NAMALWA (cell line): ENCODE data around the gene IGSF9.

Experiments
- DNase-seq: peaks from one replicate; pipeline ENCODE4 v3.0.0-alpha.2; 2015; ENCODE audit warnings: low spot score

IGSF9 gene

DNA sequence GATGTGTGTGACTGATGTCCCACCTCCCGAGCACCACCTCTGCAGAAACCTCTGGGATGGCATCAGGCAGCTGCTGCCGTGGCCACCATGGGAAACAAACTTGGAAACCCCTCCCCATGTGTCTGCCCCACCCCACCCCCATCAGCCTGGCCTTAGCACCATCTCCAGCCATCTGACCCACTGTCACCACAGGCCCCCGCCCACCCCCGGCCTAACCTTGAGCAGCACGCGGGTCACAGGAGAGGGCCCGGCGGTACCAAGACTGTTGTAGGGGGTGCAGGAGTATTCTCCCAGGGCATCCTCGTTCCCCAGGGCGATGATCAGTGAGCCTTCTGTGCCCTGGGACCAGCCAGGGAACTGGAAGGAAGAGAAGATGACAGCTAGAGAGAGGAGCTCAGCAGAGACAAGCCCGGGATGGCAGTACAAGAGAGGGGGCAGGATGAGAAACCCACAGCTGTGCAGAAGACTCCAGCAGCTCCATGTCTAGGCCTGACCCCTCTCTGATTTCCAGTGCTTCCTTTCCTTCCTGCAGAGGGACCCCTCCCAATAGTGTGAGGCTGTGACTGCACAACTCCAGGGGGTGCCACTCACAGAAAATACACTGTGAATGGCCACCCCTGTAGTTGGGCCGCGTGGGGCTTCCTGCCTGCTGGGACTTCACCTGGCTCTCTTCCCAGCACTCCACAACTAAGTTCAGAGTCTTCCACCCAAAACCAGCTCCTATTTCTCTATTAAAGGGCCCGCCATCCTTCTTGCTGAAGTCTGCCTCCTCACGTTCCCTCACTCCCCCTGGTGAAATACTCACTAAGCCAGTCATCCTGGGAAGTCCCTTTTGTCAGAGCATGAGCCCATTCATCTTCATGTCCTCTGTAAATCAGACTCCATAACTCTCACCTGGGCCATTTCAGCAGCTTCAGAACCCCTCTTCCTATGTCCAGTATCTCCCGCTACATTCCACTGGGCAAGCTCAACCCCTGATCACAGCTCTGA is 12.8 kb downstream of the IGSF9 start:
- no peak for DNase-seq

DNA sequence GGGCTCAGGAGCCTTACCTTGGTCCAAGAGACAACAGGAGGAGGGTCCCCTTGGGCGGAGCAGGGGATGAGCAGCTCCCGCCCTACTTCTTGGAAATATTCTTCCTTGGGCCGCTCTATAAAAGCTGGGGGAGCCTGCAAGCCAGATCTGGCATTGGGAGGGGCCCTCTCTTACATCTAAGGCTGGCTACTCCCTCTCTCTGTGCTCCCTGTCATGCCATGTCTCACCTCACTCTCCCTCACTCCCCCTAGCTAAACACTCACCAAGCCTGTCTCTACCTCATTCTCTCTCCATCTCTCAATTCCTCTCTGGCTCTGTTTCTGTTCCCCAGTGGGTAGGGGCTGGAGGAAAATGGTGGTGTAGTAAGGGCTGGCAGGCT is 13.6 kb downstream of the IGSF9 start:
- DNase-seq: no peak

DNA sequence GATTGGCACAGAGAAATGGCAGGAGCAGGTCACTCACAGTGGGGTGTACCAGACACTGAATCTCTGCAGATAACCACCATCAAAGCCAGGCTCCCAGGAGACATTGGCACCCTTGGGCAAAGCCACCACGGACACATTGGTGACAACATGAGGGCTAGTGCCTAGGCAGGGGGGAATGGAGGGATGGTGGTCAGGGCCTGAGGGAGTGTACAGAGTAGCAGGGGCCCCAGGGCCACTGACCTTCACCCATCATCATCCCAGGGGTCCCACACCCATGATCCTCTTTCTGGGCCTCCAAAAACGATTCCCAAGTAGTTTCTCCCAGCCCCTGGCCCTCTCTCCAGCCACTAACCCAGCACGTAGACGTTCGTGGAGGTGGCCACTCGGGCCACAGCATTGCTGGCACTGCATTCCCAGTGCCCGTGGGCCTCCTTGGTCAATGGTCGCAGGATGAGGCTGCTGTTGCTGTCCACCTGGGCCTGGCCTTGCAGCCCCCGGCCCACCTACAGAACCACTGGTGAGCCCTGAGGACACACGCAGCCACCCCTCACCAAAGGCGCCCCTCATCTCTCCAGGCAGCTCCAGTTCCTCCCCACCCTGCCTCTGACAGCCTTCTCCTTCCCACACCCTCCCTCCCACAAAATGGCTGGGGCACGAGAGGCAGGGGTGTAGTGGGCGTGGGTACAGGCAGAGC is 14.2 kb downstream of the IGSF9 start:
- no peak for DNase-seq

DNA sequence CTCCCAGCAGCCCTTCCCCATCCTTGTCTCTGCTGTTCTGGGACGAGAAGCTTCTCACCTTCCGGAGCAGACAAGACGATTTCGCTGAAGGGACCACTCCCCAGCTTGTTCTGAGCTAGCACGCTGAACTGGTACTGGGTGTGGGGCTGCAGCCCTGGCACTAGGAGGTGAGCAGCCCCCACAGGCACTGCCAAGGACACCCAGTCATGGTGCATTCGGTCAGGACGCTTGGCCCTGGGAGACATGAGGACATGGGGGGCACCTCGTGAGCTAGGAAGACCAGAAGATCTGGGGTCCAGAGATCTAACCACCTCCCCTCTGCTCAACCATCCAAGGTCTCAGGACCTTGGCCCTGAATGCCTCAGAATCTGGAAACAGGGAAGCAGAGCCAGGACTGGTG is 14.8 kb downstream of the IGSF9 start:
- DNase-seq: no peak

DNA sequence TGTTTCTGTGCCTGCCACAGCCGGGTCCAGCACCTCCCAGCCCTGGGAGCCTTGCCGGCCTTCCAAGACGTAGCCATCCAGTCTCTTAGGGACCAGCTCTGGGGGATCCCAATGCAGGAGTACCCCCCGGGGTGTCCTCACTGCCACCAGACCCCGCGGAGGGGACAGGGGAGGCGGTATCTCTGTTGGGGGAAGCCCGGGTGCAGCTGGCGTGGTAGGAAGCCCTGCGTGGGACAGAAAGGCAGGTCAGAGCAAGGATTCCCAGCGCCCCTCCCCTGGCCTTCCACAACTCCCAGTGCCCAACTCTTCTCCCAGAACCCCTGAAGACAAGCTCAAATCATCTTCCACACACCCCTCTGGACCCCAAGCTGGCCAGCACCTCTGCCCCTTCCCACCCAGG is 15.2 kb downstream of the IGSF9 start:
- no peak for DNase-seq

DNA sequence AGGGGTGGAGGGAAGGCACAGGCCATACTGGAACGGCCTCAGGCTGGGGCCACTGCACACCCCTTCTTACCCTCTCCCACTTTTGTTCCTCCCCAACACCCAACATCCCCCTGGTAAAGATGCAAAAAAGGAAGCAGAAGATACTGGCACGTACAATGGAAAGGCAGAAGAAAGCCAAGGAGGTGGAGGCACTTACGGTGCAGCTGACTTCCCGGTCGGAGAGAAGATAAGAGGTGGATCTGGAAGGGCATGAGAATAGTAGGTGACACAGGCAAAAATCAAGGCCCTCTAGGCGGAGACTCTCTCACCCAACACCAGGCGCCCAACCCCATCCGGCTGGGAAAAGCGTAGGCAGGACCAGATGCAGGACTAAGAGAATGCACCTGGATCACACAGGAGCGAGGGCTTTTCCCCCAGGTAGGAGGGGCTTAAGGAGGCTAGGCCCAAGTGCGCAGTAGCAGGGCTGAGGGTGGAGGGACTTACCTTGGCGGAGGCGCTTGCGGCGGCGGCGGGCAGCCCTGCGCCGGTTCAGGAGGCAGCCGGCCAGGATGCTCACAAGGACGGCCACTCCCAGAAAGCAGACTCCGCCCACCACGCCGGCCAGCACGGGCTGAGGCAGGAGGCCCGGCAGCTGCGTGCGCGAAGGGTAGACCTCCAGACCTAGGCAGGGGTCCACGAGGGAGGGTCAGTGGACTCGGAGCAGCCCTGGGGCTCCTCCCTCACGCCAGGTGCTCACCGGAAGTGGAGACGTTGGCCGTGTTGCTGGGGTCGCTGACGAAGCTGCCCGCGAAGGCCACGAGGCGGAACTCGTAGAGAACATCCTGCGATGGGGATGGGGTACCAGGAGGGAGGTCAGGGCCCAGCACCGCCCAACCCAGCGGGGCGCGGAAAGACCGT is 16.0 kb downstream of the IGSF9 start:
- DNase-seq: no peak

DNA sequence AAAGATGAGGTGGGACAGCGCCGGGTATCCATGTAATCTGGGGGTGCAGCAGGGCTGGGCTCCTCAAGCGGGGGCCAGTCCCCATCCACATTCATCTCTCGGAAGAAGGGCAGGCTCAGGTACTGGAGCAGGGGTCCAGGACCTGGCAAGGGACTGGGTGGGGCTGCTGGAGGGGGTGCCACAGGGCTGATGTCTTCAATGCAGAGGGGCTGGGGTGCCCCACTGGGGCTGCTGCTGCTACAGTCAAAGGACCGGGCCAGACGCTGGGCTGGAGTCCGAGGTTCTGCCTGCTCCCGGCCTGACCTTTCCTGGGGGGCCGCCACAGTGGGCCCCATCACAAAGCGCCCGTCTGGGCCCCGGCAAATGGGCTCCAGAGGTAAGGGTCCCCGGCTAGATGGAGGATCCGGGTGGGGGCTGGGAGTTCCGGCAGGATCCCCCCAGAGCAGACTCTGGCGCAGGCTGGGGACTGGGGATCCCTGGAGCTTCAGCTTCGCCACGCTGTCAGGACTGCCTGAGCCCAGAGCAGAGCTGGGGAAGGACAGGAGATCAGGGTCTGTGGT is 16.8 kb downstream of the IGSF9 start:
- DNase-seq: no peak

DNA sequence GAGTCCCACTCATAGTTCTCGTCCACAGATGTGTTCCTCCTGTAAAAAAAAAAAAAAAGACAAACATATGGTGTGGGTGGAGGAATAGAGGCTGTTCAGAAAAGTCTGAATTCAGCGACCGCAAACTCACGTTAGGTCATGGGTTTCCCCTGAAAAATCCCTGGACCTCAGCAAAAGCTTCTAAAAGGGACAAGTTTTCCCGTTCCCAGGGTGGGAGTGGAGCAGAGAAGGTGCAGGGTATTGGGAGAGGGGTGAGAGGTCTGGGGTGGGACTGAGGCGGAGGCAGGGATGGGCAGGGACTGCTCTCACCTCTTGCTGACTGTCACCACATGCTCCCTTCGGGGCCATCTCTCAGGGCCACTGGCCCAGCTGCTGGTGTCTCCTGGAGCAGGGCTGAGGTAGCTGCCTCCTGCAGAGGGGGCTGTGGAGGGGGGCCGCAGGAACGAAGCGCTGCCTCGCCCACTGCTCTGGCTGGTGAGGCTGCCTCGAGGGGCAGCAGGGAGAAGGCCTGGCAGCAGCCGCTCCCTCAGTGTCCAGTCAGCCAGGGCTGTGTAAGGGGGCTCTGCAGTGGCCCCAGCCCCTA is 17.5 kb downstream of the IGSF9 start:
- DNase-seq: no peak

DNA sequence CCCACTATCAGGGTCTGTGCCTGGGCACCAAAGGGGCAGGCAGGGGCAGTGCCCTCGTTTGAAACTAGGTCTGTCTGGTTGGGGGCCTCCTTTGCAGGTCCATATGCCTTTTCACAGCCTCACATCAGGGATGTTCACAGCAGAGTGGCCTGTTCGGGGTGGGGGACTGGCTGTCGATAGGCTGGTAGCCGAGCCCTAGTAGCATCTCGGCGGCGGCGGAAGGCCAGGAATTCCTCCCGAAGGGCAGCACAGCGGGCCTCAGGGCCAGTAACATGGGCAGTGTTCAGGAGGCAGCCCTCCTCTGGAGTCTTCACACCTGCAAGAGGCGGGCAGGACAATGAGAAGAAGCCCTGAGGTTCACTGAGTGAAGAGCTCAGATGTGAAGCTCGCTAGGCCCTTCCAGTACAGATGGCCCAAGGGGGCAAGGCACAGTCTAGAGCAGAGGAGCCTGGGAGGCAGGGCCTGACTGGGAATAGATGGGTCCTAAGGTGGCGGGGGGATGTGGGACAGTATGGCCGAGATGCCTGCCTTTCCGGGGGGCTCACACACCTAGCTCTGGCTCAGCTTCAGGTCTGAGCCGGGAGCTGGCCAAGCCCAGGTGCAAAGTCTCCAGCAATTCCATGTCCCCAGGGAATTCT is 18.1 kb downstream of the IGSF9 start:
- DNase-seq: no peak

DNA sequence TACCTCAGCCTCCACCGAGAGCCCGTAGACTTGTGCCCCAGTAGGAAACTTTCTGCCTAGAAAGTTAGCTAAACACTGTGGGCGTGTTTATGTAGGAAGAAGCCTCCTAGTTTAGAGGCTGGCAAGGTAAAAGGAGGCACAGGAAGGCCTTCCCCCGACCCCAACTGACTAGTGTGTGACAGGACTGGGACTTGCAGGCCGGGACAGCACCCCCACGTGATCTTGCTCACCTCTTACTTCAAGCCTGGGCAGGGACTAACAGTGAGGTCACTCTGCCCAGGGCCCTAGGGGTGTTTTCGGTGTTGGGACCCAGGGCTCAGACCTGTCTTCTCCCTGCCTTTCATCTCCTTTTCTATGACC is 19.7 kb downstream of the IGSF9 start:
- no peak for DNase-seq

DNA sequence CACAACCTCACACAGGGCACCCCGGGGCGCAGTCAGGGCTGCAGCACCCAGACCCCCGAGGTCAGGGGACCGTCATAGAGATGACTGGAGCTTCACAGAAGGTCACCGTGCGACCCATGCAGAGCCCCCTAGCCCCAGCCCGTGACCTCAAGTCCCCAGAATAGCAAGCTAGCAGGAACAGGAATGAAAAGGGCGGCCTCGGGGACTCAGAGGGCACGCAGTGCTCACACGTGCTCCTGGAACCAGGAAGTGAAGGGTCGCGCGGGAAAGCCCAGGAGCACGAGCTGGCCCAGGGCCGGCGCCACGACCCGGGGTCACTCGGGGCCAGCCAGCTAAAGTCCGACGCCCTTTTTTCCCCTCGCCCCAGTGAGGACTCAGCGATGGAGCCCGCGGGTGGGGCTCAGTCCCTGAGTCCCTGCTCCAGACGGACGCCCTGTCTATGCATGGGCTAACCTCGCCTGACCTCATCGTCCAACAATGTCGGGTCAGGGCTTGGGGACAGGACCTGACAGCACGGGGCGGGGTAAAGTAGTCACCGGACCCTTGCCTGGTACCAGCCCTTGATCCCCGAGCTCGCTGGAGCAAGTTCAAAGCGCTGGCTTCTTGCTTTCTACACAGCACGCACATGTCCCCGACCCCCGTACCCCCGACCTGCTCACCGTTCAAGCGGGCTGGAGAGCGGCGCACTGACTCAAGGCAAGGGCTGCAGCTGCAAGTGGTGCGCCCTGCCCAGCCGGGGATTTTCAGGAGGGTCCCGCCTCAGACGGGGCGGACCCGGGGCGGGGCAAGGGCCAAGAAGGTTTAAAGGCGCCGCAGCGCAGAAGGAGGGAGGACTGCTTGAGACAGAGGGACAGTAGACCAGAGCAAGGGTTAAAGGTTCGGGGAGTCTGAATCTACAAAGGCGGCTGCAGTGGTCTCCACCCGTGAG is 20.4 kb downstream of the IGSF9 start, which contains the start of gene TAGLN2:
Gene TAGLN2 (minus strand): TSS at position 717 of the 928 bp plus-strand sequence. CDS start 4,998 bp downstream, outside the sequence.
- DNase-seq: peak; percentile 96

DNA sequence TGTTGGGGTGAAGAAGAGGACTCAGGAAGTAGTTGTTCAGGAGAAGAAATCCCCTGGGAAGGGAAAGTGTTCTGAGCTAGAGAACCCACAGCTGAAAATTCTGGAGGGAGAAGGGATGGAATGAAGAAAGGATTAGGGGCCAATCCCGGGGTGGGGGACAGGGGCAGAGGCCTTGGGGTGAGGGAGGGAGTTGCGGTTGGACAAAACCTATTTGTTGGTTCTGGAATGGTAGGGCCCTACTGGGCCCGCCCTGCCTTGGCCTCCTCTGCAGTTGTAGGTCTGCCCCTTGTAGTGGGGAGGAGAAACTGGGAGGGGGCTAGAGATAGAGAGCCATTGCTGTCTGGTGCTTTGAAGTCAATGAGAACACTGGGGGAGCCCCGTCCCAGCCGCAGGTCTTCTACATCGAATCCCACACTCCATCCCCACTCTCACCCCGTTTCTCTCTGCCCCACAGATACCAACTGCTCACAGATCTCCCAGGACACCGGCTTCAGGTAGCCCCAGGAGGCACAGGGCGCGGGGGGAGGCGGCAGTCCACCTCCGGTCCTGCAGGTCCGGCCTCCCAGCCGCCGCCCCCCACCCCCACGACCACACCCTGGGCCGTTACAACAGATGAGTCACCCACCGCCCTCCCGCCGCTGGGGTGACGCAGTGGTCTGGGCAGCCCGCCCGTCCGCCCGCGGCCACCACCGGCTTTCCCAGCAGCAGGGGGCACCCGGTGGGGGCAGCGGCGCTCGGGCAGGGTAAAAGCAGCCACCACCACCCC is 21.2 kb downstream of the IGSF9 start:
- DNase-seq: peak; percentile 76

DNA sequence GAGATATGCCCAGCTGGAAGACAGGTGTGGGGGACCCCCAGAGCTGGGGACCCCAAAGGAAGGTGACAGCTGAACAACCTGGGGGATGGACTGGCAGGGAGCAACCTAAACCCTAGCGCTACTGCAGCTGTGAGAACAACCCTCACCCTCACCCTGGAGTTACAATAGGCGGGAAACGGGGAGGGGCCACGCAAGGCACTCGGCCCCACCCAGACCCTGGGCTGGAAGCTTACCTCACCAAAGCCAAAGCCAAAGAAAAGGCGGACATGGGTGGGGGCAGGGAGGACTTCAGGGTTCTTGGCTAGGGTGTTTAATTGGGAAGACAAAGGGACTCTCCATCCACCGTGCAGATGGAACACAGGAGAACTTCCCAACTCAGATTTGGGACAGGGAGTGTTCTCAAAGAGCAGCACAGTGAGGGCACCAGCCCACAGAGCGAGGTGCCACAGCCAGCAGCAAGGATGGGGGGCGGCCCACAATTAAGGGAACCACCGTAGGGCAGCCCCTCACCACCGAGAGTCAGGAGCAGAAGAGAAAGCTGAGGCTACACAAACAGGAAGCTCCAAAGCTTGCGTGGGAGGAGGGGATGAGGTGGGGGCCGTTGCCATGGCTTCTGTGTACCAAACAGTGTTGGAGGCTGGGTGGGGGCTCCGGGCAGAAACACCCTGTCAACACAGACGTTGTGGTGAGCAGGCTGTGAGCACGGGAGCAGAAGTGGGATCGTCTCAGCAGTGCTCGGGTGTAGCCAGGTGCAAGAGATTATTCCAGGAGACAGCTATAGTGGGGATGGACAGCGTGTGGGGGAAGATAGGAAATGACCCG is 22.0 kb downstream of the IGSF9 start:
- peak; percentile 90 for DNase-seq

DNA sequence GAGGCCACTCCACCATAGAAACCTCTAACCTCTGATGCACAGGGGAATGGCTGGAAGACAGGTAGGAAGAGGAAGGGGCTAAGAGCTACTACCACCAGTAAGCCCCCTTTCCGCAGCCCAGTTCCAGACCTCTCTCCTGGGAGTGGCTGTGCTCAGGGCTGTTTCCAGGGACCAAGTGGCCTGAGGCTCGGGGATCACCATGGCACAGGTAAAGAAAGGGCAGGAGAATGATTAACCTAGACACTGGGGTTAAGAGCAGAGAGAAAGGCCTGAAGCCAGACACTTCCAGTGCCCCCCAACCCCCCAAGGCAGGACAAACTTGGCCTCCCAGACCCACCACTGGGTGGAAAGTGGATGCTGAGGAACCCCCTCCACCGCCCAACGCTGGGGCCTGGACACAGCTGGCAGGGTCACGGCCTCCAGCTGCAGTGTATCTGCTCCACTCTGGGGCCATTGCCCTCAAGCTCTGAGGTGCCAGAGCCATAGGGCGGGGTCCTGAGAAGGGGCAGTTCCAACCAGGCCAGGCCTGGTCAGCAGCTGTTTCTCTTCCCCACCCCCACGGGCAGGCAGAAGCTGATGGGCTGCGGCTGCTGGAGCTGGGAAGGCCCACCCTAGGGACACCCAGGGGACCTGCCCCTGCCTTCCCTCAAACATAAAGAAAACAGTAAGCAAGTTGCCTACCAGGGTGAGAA is 22.8 kb downstream of the IGSF9 start:
- no peak for DNase-seq

DNA sequence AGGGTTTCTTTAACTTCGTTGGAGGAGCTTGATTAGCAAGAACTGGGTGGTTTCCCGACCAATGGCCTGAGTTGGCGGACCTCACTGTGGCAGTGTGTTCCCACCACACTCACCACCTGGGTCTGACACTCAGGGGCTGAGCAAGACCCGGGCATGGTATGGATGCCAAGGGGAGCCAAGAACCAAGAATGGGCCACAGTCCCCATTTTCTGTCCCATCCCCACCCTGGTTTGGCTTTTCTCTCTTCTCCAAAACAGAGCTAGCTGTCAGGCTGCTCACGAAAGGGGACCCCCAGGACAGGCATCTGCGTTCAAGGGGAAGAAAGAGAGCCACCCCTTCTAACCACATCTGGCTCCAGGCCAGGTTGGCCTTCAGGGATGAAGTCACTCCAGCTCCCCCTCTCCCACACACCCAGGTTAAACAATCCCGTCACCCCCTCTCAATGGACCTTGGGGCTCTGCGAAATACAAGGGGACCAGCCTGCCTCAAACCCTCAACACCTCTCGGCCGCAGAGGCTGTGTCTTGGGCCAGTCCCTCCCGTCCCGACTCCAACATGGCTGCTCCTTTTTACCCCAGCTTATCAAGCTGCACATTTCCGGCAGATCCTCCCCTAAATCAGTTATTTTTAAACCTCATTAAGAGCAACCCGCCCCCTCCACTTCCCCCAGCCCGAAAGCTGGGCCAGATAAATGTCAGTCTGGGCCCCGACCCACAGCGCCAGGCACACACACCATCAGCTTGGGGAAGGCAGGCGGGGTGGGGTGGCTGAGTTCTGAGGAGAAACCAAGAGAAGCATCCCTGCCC is 23.5 kb downstream of the IGSF9 start:
- DNase-seq: peak; percentile 56

DNA sequence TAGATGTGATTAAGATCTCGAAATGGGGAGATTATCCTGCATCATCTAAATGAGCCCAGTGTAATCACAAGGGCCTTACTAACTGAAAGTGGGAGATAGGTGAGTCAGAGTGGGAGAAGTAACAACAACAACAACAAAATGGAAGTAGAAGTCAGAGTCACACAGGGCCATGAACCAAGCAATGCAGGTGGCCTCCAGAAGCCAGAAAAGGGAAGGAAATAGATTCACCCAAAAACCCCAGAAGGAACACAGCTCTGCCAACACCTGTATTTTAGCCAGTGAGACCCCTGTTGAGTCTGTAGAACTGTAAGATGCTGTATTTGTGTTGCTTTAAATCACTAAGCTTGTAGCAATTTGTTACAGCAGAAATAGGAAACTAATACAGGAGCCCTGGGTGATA is 24.2 kb downstream of the IGSF9 start:
- DNase-seq: peak; percentile 88

DNA sequence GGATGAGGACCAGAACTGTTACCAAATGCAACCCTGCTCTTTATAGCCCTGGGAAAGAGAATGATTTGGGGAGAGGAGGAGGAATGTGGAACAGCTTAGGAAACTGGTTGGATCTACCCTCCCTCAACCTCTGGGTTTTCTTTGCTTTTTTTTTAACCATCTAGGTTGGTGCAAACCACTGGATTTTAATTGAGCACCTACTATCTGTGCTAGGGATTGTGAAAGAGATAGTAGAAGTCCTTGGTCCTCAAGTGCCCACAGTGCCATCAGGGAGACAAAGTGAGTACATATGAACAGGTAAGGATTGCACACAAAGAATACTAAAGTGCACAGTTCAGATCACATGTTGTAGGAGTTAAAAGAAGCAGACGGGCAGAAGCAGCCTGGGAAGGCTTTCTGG is 24.8 kb downstream of the IGSF9 start:
- no peak for DNase-seq
